K562 (cell line): ENCODE data around the gene DNPEP.

Experiments used
- DDX20 ChIP-seq: fragments of 450-650 bp; IDR thresholded peaks from 2 replicates; pipeline ENCODE4 v1.6.1; 2016; ENCODE audit warnings: missing genetic modification characterization, low read depth, mild to moderate bottlenecking, missing compliant biosample characterization, moderate library complexity
- POLR2A ChIP-seq: fragments of 450-650 bp; conservative IDR thresholded peaks from 2 replicates; pipeline ENCODE4 v1.6.1; 2016

- TF ChIP-seq DDX20 = no peak
- TF ChIP-seq POLR2A = no peak
Measured at GRCh38 chr2:219423652-219424377, 36.1 kb upstream of the DNPEP start.
